ENCODE results near the gene TYMS. TPM values are rescaled to one million over a fixed set of nuclear protein-coding genes. Genes with fewer than 3 reads are reported as not detected.

Gene TYMS
- total and polyA plus RNA-seq, 9 of the 15 experiments (the other 6 are each of a cell fraction or from before 2014, with no cell fraction given) = 69.1 to 409 (median 175) TPM

DNA sequence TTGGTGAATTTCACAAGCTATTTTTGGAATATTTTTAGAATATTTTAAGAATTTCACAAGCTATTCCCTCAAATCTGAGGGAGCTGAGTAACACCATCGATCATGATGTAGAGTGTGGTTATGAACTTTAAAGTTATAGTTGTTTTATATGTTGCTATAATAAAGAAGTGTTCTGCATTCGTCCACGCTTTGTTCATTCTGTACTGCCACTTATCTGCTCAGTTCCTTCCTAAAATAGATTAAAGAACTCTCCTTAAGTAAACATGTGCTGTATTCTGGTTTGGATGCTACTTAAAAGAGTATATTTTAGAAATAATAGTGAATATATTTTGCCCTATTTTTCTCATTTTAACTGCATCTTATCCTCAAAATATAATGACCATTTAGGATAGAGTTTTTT, 15.9 kb downstream of the TYMS start:
- intact Hi-C loops (cut with micrococcal nuclease) = loop anchor here (5.0 kb wide), 1 partner anchor 51 kb away; no protein-coding TSS in a partner anchor
- FAIRE-seq (no peak), ATAC-seq (no peak), DNase-seq (ENCODE audit: extremely low read depth in 1 of 4, low spot score in 3 of 4) (no peak)
- in situ Hi-C loops (cut with MboI) = no loop called here
- no peak overlapping the region for H3K27ac ChIP-seq (ENCODE audit: extremely low read depth, low read depth, low read length)
- ChIA-PET CTCF (ENCODE audit: low intra/inter-chr PET ratio) (no interaction called here), POLR2A (interaction anchor here (0.9 to 2.8 kb wide), 12 partner anchors 10 to 159 kb away, joined by 3 to 19 read pairs (median 4); partner anchors contain the start of gene TYMS)
- H3K9me1 ChIP-seq (ENCODE audit: control insufficient read depth, insufficient read depth, low read length) = no peaks in the 10 kb centered on the region
- H3K9me3 ChIP-seq (replicated peaks; ENCODE audit: control insufficient read depth, insufficient read depth, low read depth, low read length) = no peaks in the 10 kb centered on the region
- no TSS peak for BruUV-seq (replicated peaks)
- no peak overlapping the region for H3K4me3 ChIP-seq
- peaks cover 100% of the 10 kb centered on the region for H3K36me3 ChIP-seq (ENCODE audit: control insufficient read depth, insufficient read depth, low read length)
- H3K79me2 ChIP-seq (ENCODE audit: control insufficient read depth, insufficient read depth, low read length) = peaks cover 5% of the 10 kb centered on the region
- no peaks in the 10 kb centered on the region; a peak in 1 of 5 replicates for H3K4me1 ChIP-seq (replicated peaks in 1 of 2; ENCODE audit: control insufficient read depth in 2 of 2, insufficient read depth in 2 of 2, low read length in 2 of 2)
- WGBS (ENCODE audit: insufficient coverage, low coverage, missing lambda C conversion rate) = 85% methylated on average over 3 of the region's 3 CpGs
- H2AFZ ChIP-seq (ENCODE audit: low read depth, low read length) = no peak overlapping the region
- no peaks in the 10 kb centered on the region for H4K20me1 ChIP-seq (replicated peaks; ENCODE audit: control insufficient read depth, insufficient read depth, low read length)
- TF ChIP-seq ZNF133 (CRISPR knock-in tag; IDR thresholded peaks at IDR 0.05) (no peak), POLR2H (tag; IDR thresholded peaks at IDR 0.05; ENCODE audit: low read depth) (peak; percentile 20; the same call in 1 of the 2 replicates), POLR2AphosphoS2 (IDR thresholded peaks at IDR 0.05; ENCODE audit: low read length) (peak; percentile 66; the same call in 1 of the 2 replicates)
- no peaks in the 10 kb centered on the region for H3K27me3 ChIP-seq (ENCODE audit: control insufficient read depth in 2 of 2, insufficient read depth in 2 of 2, low read length in 2 of 2)
- H3K9ac ChIP-seq (ENCODE audit: insufficient read depth in 1 of 2, low read depth in 2 of 2, low read length in 2 of 2) = no peak overlapping the region
- H3K4me2 ChIP-seq (ENCODE audit: insufficient read depth, low read length) = no peak overlapping the region

DNA sequence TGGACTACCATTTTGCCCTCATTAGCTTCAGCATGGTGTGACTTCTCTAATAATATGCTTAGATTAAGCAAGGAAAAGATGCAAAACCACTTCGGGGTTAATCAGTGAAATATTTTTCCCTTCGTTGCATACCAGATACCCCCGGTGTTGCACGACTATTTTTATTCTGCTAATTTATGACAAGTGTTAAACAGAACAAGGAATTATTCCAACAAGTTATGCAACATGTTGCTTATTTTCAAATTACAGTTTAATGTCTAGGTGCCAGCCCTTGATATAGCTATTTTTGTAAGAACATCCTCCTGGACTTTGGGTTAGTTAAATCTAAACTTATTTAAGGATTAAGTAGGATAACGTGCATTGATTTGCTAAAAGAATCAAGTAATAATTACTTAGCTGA, 16.3 kb downstream of the TYMS start:
- Histone ChIP-seq H3K9ac (ENCODE audit: insufficient read depth in 1 of 2, low read depth in 2 of 2, low read length in 2 of 2) (no peak overlapping the region), H3K4me2 (ENCODE audit: insufficient read depth, low read length) (no peak overlapping the region), H3K36me3 (ENCODE audit: control insufficient read depth, insufficient read depth, low read length) (peaks cover 100% of the 10 kb centered on the region), H3K4me3 (no peak overlapping the region), H4K20me1 (replicated peaks; ENCODE audit: control insufficient read depth, insufficient read depth, low read length) (no peaks in the 10 kb centered on the region), H3K27me3 (ENCODE audit: control insufficient read depth in 2 of 2, insufficient read depth in 2 of 2, low read length in 2 of 2) (no peaks in the 10 kb centered on the region), H2AFZ (ENCODE audit: low read depth, low read length) (no peak overlapping the region), H3K27ac (ENCODE audit: extremely low read depth, low read depth, low read length) (no peak overlapping the region), H3K79me2 (ENCODE audit: control insufficient read depth, insufficient read depth, low read length) (peaks cover 3% of the 10 kb centered on the region; the same call in 2 of the 3 replicates), H3K9me1 (ENCODE audit: control insufficient read depth, insufficient read depth, low read length) (no peaks in the 10 kb centered on the region), H3K4me1 (replicated peaks in 1 of 2; ENCODE audit: control insufficient read depth in 2 of 2, insufficient read depth in 2 of 2, low read length in 2 of 2) (peaks cover 0 to 2% of the 10 kb centered on the region in 2 experiments; a peak in 2 of 5 replicates), H3K9me3 (replicated peaks; ENCODE audit: control insufficient read depth, insufficient read depth, low read depth, low read length) (no peaks in the 10 kb centered on the region)
- in situ Hi-C loops (cut with MboI) = no loop called here
- FAIRE-seq (no peak), DNase-seq (ENCODE audit: extremely low read depth in 1 of 4, low spot score in 3 of 4) (no peak), ATAC-seq (no peak)
- POLR2A ChIA-PET = interaction anchor here (0.9 to 2.8 kb wide), 7 partner anchors 10 to 158 kb away, joined by 3 to 19 read pairs (median 3); partner anchors contain the start of gene TYMS
- WGBS (ENCODE audit: insufficient coverage, low coverage, missing lambda C conversion rate) = 83% methylated on average over 5 of the region's 5 CpGs
- BruUV-seq (replicated peaks) = no TSS peak
- CTCF ChIA-PET (ENCODE audit: low intra/inter-chr PET ratio) = interaction anchor here (0.6 kb wide), 1 partner anchor 578 kb away, joined by 3 read pairs; no protein-coding TSS in a partner anchor
- intact Hi-C loops (cut with micrococcal nuclease) = loop anchor here (5.0 kb wide), 1 partner anchor 51 kb away; no protein-coding TSS in a partner anchor
- TF ChIP-seq MXI1 (IDR thresholded peaks at IDR 0.05; ENCODE audit: low read depth, low read length) (no peak), HMG20B (CRISPR knock-in tag; IDR thresholded peaks at IDR 0.05) (no peak), RNF219 (CRISPR knock-in tag; IDR thresholded peaks at IDR 0.05) (no peak), HES1 (IDR thresholded peaks at IDR 0.05; ENCODE audit: low read depth) (no peak), HIVEP1 (CRISPR knock-in tag; IDR thresholded peaks at IDR 0.05) (no peak), POLR2H (tag; IDR thresholded peaks at IDR 0.05; ENCODE audit: low read depth) (peak; percentile 11; the same call in 1 of the 2 replicates)
- TF ChIP-seq, protein P1, sequence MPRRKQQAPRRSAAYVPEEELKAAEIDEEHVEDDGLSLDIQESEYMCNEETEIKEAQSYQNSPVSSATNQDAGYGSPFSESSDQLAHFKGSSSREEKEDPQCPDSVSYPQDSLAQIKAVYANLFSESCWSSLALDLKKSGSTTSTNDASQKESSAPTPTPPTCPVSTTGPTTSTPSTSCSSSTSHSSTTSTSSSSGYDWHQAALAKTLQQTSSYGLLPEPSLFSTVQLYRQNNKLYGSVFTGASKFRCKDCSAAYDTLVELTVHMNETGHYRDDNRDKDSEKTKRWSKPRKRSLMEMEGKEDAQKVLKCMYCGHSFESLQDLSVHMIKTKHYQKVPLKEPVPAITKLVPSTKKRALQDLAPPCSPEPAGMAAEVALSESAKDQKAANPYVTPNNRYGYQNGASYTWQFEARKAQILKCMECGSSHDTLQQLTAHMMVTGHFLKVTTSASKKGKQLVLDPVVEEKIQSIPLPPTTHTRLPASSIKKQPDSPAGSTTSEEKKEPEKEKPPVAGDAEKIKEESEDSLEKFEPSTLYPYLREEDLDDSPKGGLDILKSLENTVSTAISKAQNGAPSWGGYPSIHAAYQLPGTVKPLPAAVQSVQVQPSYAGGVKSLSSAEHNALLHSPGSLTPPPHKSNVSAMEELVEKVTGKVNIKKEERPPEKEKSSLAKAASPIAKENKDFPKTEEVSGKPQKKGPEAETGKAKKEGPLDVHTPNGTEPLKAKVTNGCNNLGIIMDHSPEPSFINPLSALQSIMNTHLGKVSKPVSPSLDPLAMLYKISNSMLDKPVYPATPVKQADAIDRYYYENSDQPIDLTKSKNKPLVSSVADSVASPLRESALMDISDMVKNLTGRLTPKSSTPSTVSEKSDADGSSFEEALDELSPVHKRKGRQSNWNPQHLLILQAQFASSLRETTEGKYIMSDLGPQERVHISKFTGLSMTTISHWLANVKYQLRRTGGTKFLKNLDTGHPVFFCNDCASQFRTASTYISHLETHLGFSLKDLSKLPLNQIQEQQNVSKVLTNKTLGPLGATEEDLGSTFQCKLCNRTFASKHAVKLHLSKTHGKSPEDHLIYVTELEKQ (CRISPR knock-in tag; IDR thresholded peaks at IDR 0.05) = no peak
